NCI-H748 (cell line): ENCODE results near the gene RAP1GAP.

Source experiments
- DNase-seq: peaks from one replicate; lab custom pipeline; 2025; ENCODE audit not compliant: unreplicated experiment; lab: John Stamatoyannopoulos, UW

The RAP1GAP gene

DNA sequence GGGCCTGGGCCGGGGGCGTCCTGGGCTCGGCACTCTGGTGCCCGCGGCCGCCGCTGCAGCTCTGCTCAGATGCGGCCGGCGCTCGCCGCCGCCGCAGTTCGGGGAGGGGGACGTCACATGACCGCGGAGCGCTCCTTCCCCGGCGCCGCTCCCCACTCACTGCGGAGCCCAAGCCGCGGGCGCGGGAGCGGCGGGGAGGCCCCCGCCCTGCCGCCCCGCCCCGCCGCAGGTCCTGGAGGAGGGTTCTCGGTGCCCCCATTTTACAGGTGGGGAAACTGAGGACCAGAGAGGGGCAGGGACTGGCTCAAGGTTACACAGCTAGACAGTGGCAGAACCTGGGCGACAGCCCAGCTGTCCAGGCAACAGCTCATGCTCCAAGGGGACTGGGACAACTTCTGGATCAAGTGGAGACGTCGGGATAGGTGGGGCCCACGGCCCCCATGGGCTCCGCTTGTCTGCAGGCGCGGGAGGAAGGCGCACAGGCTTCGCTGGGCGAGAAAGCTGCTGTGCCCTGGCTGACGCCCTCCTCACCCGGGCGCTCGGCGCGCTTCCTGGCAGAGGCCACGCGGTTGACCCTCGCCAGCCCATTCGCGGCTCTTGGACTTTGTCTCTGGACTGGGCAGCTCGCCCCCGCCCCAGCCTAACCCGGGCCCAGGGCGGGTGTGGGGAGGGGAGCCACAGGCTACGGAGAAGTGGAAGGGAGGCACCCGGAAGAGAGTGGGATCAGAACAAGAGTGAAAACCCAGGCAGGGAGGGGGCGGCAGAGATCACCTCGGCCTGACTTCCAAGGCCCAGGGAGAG, at the start of gene RAP1GAP:
RAP1GAP (minus strand) TSS at position 100 of the 801 bp plus-strand sequence. CDS start 49,325 bp downstream, outside the sequence.
- DNase-seq, result peak; percentile 66

DNA sequence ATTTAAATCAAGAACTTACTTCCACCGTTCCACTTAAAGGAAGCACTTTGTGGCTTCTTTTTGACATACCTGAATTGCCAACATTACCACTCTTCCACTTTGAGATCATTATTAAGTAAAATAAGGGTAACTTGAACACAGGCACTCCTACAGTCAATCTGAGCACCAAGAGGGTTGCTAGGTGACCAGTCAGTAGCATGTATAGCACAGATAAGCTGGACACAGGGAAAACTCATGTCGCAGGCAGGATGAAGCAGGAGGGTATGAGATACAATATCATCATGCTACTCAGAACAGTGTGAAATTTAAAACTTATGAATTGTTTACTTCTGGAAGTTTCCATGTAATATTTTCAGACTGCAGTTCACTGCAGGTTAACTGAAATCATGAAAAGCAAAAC, 47.0 kb upstream of the RAP1GAP start:
- no peak for DNase-seq

DNA sequence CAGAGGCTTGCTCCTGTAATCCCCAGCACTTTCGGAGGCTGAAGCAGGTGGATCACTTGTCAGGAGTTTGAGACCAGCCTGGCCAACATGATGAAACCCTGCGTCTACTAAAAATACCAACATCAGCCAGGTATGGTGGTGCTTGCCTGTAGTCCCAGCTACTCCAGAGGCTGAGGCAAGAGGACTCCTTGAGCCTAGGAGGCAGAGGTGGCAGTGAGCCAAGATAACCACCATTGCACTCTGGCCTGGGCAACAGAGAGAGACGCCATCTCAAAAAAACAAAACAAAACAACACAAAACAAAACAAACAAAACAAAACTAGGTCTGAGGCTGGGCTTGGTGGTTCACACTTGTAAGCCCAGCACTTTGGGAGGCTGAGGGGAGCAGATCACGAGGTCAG, 38.7 kb upstream of the RAP1GAP start:
- DNase-seq, result no peak

DNA sequence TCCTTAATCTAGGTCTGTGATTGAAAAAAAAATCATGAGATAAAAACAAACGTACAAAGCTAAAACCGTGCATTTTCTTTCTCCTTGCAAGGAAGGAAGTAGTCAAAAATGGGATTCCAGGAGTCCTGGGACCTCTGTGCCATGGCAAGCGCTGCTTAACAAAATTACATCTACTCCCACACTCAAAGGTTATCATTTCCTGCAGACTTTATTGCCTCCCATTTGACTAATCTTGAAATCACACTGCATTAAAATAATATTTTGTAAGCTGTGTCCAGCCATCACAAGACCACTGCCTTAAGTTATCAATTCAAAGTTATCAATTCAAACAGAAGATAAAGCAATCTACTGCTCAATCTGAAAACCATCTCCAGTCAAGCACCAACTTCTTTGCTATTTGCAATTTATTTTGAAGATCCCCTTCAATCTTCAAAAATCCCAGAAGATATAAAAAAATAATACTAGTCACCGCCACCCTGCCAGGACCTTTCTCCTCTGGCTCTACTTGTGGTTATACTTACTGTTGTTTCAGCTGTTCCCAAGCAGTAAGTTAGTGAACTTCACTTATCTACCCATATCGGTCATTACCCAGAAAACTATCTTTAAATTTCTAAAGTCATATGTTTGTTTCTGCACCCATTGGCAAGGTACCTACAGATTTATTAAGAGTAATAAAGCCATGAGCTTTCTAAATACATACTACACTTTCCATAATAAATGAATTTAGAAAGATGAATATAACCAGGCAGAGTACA, 38.1 kb upstream of the RAP1GAP start:
- no peak for DNase-seq

DNA sequence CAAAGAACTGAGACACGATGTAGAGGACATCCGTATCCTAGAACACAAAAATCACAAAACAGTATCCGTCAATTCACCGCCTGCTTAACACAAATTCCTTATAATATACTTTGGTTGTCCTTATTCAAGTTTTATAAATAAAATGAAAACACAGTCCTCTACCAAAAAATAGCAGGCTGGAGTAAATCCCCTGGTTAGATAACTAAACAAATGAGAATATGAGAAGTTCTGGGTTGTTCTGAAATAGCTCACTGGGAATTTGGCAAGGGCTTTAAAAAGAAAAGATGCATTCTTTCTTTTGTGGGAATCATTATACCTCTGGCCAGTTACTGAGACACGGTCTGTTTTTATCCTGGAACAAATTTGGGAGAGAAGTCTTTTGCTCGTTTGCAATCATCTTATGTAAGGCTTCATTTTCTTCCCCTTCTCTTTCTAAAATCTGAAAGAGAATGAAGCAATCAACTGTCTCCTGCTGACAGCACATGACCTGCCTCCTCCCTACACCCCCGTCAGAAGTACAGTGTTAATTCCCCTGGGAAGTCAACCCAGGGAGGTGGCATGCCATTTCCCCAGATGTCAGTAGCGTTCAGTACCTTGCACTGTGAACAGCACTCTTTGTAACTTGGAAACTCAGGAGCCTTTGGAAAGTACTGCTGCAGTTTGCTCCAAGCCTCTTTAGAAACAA, 37.1 kb upstream of the RAP1GAP start:
- DNase-seq, result no peak

DNA sequence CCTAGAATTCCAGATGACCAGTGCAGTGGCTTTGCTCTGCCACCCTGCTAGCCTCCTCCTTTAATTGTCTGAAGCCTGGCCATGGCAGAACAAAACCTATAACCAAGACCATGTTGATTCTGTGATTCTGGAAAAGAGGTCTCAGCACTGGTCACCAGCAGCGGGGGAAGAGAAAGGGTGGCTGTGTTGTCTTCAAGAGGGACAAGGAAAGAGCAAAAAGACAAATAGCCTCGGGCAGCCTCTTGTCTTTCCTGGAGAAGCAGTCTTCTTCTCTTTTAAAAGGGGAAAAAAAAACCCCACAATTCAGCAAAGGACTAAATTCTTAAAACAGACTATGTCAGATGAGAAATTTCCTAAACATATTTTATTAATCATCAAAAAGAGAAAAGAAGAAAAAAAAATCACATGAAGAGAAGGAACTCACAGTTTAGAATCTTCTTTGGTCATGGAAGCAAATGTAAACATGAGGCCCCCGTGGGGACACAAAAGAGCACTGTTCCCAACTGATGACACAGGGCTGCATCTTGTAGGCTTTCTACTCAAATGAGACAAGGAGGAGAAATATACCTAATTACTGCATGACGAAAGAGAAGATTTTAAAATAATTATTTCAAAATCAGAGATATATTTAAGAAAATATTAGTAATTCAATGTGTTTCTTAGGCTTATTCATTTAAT, 36.3 kb upstream of the RAP1GAP start:
- no peak for DNase-seq

DNA sequence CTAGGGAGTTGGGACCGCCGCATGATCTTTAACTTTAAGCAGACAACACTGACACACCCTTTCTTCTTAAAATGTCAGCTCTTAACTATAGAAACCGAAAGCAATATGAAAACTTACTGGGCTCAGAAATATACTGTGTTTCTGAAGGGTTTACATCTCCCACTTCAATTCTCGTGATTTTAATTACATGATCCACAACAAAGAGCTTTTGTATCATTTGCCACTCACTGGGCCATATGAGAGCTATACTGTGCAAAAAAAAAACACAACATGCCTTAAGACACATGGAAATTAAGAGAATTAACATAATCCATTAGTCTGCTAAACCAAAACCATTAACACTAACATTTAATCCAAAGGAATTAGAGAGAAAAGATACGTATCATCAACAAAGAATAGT, 35.0 kb upstream of the RAP1GAP start:
- DNase-seq, result no peak

DNA sequence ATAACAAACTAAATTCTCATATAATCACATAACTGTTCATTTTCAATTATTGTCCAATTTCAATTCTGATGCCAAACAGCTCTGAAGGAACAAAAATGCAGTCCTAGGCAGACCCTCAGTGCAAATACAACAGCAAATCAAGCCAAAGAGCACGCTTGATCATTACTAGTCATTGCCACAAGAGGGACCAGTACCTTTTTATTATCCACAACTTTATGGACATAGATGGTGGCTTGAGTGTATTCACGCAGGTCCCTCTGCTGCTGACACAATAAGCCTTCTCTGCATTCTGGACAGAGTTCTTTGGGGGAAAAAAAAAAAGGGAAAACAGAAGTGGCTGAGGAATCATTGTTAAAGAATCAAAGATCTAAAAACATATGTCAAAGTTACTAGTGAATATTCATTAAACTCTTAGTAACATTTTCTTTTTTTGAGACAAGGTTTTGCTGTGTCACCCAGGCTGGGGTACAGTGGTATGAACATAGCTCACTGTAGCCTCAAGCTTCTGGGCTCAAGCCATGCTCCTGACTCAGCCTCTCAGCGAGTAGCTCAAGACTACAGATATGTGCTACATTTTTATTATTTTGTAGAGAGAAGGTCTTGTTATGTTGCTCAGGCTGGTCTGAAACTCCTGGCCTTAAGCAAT, 34.3 kb upstream of the RAP1GAP start:
- DNase-seq, result peak; percentile 16

DNA sequence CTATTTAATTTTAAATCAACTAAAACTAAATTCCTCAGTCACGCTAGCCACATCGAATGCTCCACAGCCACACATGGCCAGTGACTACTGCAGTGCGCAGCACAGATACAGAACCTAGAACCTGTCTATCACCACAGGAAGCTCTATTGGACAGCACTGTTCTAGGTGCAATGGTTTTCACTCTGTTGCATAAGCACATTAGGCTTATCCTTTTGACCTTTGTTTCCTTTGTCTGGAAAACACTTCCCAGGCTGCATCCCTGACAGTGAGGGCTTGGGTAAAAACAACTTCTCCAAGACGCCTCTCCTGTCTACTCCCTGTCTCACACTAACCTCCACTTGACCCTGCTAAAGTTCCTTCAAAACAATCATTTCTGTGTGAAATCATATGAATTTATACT, 33.6 kb upstream of the RAP1GAP start:
- no peak for DNase-seq

DNA sequence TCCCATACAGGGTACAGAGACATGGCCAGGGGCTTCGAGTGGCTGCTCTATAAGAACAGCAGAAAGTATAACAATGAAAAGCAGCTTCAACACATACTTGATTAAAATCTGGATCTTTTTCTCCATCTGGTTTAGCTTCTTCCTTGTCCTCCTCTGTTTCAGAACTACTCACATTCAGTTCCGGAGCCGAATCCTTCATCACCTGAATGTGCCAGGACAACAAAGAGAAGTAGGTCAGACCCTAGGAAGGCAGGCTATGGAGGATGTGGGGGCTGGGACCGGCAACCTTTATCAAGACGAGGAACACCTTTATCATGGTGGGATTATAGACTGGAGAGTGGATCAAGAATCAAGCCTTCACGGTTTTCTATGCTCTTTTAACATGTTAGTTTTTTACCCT, 32.2 kb upstream of the RAP1GAP start:
- no peak for DNase-seq

DNA sequence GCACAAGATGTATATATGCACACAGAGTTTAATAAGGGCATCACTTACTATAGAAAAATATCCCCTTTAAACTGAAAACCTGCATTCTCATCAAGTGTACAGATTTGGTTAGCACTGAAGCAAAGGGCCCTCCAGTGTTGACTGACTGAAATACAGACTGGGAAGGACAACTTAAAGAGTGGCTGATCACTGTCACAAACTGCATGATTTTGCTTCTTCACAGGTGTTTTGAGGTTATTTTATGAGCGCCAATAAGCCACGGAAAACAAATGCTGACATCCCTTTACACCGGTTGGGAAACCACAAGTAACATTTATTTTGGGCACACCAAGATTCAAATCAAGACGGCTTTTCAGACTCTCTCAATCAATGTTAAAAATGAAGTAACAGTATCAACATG, 30.9 kb upstream of the RAP1GAP start:
- no peak for DNase-seq

DNA sequence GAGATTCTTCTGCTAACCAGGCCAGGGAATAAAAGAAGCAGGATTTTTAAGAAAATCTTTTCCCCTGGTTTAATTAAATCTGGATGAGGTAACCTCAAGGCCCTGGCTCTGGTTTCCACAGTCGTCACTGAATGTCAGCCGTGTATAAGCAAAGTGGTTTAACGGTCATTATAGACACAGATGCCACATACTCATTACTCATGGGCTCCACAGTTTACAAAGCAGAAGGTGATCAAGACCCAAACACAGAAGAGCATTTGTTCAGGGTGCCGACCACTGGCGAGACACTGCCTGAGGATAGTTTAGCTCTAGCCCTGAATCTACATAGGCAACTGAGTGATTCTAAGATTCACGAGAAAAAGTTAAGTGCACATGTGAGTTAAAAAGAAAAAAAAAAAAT, 27.8 kb upstream of the RAP1GAP start:
- no peak for DNase-seq

DNA sequence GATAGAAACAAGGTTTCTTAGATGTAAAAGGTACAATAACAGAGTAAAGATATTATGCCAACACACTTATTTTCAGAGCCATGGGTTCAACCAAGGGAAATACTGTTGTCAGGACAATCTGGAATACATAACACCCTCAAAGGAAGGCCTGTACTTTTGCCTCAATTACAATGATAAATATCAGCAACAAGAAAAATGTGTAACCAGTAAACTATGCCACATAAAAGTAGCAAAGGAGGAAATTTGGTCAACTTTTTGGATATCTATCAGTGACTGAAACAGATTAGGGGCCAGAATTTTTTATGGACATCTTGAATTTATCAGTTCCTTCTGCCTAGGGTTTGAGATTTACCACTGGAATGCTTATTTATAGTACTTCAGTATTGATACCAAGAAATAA, 24.6 kb upstream of the RAP1GAP start:
- DNase-seq, result no peak

DNA sequence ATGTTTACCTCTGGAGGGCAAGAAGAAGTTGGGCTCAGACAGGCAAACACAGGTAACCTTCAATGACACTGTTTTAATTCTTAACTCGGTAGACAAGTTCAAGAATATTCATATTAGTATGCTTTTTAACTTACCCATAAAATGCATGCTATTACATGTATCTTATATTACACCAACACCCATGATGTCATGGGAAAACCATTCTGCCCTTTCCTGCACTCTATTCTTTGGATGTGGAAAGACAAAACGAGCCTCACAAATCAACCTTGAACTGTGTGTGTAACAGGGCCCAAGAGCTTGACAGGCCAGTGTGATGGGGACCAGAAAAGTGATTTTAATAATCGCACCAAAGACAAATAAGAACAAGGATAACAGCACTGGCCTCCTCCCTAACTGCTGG, 22.6 kb upstream of the RAP1GAP start:
- DNase-seq, result no peak

DNA sequence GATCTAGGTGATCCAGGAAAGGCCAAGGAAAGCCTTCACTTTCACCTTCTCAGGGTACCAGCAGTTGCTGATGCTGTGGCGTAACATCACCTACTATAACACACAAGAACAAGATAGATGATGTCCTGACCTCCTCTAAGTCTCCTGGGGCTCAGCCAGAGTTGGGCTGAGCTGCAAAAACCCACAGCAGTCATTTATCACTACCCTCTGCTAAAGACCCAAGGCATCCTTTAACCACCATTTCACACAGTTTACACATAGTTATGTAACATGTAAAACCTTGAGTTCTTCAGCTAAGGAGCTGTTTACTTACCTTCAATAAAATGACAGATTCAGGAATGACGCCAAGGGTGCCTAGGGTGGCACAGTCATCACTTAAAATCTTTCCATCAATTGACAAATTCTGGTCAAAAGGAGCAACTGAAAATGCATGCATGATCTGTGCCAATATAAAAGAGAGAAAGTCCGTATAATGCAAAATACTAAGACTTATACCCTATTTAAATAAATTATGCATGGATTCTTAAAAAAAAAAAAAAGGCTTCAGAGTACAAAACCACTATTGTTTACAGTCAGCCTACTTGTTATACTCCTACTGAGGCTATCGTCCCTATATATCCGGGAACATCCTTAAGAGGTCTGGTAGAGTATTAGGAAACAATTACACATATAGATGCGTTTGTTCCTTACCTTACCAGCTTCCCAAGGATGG, 20.7 kb upstream of the RAP1GAP start:
- no peak for DNase-seq

DNA sequence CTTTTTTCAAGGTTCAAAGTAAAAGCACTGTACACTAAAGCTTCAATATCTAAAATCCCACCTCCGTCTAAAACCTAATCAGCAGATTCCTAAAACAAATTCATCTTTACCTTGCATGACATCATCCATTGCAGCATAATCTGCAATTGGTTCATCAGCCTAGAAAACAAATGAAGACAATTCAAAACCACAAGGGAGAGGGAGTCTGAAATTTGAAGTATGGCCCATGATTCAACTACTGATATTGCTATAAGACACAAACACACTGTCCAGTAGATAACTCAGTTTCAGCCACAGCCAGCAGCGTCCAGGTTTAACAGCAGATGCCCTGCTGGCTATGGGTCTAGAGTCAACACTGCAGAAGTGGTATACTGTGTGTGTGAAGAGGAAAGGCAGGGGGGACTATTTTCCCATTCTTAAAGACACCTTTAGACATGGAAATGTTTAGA, 17.9 kb upstream of the RAP1GAP start:
- DNase-seq, result no peak

DNA sequence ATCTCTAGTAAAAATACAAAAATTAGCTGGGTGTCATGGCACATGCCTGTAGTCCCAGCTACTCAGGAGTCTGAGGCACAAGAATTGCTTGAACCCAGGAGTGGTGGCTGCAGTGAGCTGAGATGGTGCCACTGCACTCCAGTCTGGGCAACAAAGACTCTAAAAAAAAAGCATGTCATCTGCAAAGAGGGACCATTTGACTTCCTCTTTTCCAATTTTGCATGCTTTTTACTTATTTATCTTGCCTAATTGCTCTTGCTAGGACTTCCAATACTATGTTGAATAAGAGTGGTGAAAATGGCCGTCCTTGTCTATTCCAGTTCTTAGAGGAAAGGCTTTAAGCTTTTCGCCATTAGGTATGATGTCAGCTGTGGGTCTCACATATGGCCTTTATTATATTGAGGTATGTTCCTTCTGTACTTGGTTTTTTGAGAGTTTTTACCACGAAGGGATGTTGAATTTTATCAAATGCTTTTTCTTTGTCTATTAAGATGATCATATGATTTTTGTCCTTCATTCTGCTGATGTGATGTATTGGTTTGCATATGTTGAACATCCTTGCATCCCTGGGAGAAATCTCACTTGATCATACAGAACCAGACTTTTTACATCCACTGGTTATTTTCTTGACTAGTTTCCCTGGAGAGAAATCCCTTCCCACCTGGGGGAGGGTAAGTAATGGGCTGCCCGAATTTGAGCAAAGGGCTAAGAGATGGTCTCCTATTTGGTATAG, 17.0 kb upstream of the RAP1GAP start:
- no peak for DNase-seq

DNA sequence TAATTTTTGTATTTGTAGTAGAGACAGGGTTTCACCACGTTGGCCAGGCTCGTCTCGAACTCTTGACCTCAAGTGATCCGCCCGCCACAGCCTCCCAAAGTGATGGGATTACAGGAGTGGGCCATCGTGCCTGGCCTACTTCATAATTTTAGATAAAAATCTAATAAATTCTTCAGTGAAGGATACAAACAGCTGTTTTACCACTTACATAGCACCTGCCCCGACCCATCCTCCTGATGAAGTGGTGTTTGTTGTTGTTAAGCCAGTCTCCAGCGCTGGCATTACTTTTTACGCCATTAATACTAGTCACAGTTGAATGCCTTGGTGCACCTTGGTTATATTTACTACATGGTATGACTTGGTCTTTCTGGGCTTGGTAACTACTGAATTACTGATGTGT, 12.3 kb upstream of the RAP1GAP start:
- DNase-seq, result no peak

DNA sequence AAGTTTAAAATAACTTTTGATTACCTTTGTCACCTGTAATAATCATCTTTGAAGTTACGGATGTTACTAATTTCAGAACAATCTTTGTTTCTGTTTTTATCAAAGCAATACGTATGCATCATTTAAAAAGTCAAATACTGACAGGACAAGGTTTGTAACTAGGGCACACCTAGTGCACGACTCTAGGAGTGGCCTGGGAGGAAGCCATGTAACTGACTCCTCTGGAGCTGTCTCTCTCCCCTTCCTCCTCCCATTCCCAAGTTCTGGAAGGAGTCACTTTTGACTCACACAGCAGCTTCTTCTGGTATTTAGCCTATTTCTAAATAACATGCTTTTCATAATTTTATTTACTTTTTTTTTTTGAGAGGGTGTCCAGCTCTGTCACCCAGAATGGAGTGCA, 11.8 kb upstream of the RAP1GAP start:
- DNase-seq, result no peak
